HG02642 (cell line): ENCODE results near the gene RORB.

Experiments
- ATAC-seq: cut with Tn5 transposase; IDR thresholded peaks from one replicate; pipeline ENCODE4 v1.9.1; 2021; ENCODE audit warnings: mild to moderate bottlenecking; ENCODE audit not compliant: unreplicated experiment, poor library complexity

Gene RORB

DNA sequence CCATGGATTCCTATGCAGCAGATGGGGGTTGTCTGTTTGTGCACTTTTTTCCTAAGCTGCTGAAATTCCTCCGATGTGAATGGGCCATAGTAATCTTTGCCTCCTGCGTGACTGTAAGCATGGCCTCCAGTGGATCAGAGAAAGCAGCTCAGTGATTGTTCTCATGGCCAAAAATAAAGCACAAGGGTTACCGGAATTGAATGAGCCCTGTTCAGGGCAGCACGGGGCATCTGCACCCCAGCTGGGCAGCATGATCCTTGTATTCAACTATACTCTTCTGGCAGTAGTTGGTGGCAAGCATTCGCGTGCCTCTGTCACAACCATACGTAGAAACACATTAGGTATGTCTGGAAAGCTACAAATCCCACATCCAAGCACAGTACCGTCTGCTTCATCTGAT, 193.9 kb downstream of the RORB start:
- ATAC-seq: no peak

DNA sequence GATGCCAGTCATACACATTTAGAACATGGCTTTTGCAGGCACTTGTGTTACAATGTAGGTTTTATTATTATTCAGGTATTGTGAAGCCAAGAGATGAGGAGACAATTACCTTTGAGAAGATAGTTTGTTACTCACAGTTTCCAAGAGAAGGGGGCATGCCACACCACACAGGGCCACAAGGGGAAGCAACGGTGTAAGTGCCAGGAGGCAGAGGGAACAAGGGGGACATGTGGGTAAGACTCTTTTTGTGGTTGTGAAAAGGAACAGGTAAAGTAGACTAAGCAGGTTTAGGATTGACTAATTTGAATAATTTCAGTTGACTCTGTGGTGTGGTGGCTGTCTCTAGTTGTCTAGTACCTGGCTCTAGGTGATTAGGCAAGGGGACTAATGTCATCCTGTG, 199.4 kb downstream of the RORB start:
- ATAC-seq: no peak

GRCh38 chr9:74697535-74697934, 200.4 kb downstream of the RORB start:
- no peak for ATAC-seq

DNA sequence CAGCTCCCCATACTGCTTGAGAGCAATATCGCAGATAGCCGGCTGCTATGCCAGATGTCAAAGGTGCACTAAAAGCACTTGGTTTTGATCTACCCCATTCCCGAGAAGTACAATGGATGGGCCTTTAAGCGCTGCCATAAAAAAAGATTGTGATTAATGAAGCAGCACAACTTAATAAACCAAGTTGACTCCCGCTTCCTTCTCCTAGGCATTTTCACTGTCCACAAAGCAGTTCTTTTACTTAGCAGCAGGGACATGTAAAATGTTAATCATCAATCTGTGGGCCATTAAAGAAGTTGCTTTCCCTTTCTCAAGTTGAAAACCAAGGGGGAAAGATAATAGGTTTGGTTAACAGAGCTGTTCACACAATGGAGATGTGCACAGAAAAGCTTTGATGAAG, 214.2 kb downstream of the RORB start:
- ATAC-seq: no peak

GRCh38 chr9:74718709-74719108, 221.6 kb downstream of the RORB start:
- ATAC-seq: no peak

DNA sequence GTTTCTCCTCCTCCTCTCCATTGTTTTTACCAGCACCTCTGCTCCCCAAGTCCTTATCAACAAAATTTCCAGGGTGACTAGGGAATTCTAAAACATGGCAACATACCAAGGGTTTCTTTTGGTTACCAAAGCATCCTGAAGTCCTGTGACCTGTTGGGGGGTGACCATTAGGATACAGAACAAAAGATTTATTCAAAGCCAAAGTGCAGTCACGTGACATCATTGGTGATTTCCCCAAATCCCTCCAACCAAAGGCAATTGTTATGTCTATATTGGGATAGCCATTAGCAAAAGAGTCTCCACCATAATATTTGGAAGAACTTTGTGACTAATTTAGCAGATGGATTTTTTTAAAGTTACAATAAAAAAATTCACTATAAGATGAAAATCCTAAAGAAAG, 222.2 kb downstream of the RORB start:
- no peak for ATAC-seq

- ATAC-seq: no peak
Observed at GRCh38 chr9:74721696-74722660, 224.8 kb downstream of the RORB start.

GRCh38 chr9:74724317-74724716, 227.2 kb downstream of the RORB start:
- ATAC-seq: no peak

GRCh38 chr9:74726581-74726980, 229.4 kb downstream of the RORB start:
- ATAC-seq: no peak

- ATAC-seq: no peak
Observed at GRCh38 chr9:74728176-74728575, 231.0 kb downstream of the RORB start.

DNA sequence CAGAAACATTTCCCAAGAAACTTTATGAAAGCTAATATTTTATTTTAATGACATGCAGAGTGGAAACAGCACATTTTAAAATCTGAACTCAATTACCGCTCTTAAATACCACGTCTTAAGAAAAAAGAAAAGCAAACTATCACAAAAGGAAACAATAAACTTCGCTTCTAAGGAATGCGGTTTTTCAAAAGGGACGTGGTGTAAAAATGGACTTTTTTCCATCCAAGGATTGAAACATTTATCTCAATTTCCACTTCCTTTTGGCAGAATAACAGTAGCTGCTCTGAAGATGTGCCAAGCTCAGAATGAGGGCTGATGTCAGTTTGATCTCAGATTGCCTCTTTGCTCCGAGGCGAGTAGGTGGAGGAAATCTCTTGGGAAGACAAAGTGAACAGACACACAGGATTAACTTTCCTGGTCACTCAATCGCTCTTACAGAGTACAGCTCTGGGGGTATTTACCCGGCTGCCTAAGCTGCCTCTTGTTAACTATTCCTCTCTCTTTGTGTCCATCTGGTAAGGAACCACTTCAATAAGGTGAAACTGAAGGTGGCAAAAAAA, 232.1 kb downstream of the RORB start:
- no peak for ATAC-seq

DNA sequence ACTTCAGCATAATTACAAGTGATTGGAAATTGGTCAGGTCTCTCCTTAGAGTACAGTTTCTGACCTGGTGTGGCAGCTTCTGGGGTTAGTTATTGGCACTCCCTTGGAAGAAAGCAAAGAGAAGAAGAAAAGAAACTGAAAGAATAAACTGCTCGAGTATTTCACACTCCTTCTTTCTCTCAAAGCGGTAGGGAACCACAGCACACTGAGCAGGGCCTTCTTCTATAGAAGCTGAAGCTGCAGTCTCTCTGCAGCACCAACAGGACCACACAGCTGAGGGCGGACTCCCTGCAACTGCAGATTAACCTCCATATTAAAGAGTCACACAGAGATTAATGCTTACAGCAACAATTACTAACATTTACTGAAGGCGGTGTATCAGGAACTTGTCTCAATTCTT, 238.6 kb downstream of the RORB start:
- no peak for ATAC-seq

GRCh38 chr9:74736646-74737045, 239.5 kb downstream of the RORB start:
- no peak for ATAC-seq

DNA sequence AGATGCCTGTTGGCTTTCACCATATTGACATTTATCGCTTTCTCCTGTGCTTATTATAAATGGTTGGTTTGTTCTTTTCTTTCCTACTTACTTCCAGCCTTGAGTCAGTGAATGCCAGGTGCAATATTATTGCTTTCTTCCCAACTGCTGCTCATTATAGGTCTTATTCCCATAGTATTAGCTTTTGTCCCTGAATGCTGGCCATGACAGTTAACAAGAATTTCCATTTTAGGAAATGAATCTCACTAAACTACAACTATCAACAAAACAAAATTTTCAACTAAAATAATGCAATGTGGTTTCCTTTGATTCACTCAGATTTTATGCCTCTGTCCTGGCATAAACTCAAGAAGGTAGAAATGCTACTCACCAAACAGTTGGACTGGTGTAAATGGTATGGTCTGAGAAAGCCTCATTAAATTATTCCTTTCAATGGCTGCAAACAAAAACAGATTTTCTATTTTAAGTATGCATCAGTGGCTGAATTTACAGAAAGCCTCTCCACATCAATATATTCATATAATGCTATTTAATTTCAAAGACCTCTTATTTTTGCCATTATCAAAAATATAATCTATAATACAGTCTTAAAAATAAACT, 245.2 kb downstream of the RORB start:
- ATAC-seq: no peak
